GM23338 (cell line): ENCODE measurements around the gene SULF2. TPM values are rescaled to one million over a fixed set of nuclear protein-coding genes. Genes with fewer than 3 reads are reported as not detected.

ENCODE experiments used
- ATAC-seq: fragments of 200-7000 bp; cut with Tn5 transposase; 3 replicates; pipeline ENCODE4 v1.9.1; 2020
- DNase-seq: peaks from one replicate; pipeline ENCODE4 v3.0.0-alpha.2; 2015; ENCODE audit warnings: low spot score
- H2AFZ ChIP-seq: fragments of 200-600 bp; sonication (generic); 2 replicates; pipeline ENCODE4 v1.8.0; 2016; ENCODE audit warnings: antibody characterized with exemption, mild to moderate bottlenecking, moderate library complexity
- H3F3A ChIP-seq: fragments of 200-600 bp; sonication (generic); replicated peaks from 2 replicates; pipeline ENCODE4 v1.8.0; 2017; ENCODE audit warnings: antibody characterized with exemption, mixed run types, low read depth
- H3K27ac ChIP-seq: fragments of 200-600 bp; sonication (generic); 2 replicates; pipeline ENCODE4 v1.6.1; 2016; ENCODE audit warnings: low read depth
- H3K27me3 ChIP-seq: fragments of 200-600 bp; sonication (generic); 2 replicates; pipeline ENCODE4 v1.8.0; 2016; ENCODE audit warnings: mild to moderate bottlenecking, mixed run types, moderate library complexity; ENCODE audit not compliant: insufficient read depth
- H3K36me3 ChIP-seq: fragments of 200-600 bp; sonication (generic); 2 replicates; pipeline ENCODE4 v1.8.0; 2016; ENCODE audit warnings: mild to moderate bottlenecking; ENCODE audit not compliant: insufficient read depth
- H3K4me1 ChIP-seq: fragments of 200-600 bp; sonication (generic); 2 replicates; pipeline ENCODE4 v1.8.0; 2016; ENCODE audit warnings: mild to moderate bottlenecking, moderate library complexity; ENCODE audit not compliant: insufficient read depth
- H3K4me2 ChIP-seq: fragments of 200-600 bp; sonication (generic); 2 replicates; pipeline ENCODE4 v1.7.1; 2017; ENCODE audit warnings: mixed run types
- H3K4me3 ChIP-seq: fragments of 200-600 bp; sonication (generic); 2 replicates; pipeline ENCODE4 v1.6.1; 2016; ENCODE audit warnings: mixed run types
- H3K79me2 ChIP-seq: fragments of 200-600 bp; sonication (generic); replicated peaks from 2 replicates; pipeline ENCODE4 v1.8.0; 2017; ENCODE audit warnings: mild to moderate bottlenecking; ENCODE audit not compliant: insufficient read depth
- H3K9me2 ChIP-seq: fragments of 200-600 bp; sonication (generic); 2 replicates; pipeline ENCODE4 v1.8.0; 2017; ENCODE audit not compliant: insufficient read depth
- H4K20me1 ChIP-seq: fragments of 200-600 bp; sonication (generic); replicated peaks from 2 replicates; pipeline ENCODE4 v1.8.0; 2017; ENCODE audit warnings: mild to moderate bottlenecking; ENCODE audit not compliant: insufficient read depth
- H3K27ac Mint-ChIP-seq: 2 replicates; pipeline ENCODE4 v1.8.0; 2020; ENCODE audit warnings: inconsistent platforms, mild to moderate bottlenecking, moderate library complexity, mixed read lengths
- H3K27me3 Mint-ChIP-seq: 3 replicates; pipeline ENCODE4 v1.8.0; 2022; ENCODE audit warnings: low read depth, mild to moderate bottlenecking, moderate library complexity, mixed read lengths, inconsistent platforms; ENCODE audit not compliant: insufficient read depth, poor library complexity
- H3K36me3 Mint-ChIP-seq: 3 replicates; pipeline ENCODE4 v1.8.0; 2021; ENCODE audit warnings: low read depth, mild to moderate bottlenecking, inconsistent platforms, moderate library complexity, mixed read lengths
- H3K4me1 Mint-ChIP-seq: 3 replicates; pipeline ENCODE4 v1.8.0; 2020; ENCODE audit warnings: mild to moderate bottlenecking, inconsistent platforms, mixed read lengths
- H3K4me3 Mint-ChIP-seq: 3 replicates; pipeline ENCODE4 v1.8.0; 2021; ENCODE audit warnings: moderate library complexity, mild to moderate bottlenecking, inconsistent platforms, mixed read lengths
- H3K9me3 Mint-ChIP-seq: 3 replicates; pipeline ENCODE4 v1.8.0; 2020; ENCODE audit warnings: moderate library complexity, mild to moderate bottlenecking, inconsistent platforms, mixed read lengths
- CREB1 ChIP-seq: fragments of 250-450 bp; sonication (Bioruptor Pico); IDR thresholded peaks from 2 replicates; pipeline ENCODE4 v1.5.0; 2020; ENCODE audit warnings: low read depth, mild to moderate bottlenecking, moderate library complexity
- CTCF ChIP-seq, 2 experiments: fragments of 200-600 bp in 1 of 2; sonication (generic) in 1 of 2; conservative IDR thresholded peaks; 2 replicates each; pipeline versions ENCODE4 v1.5.1 to v1.6.1; 2016 to 2017; ENCODE audit warnings: antibody characterized with exemption in 2 of 2, low read depth in 2 of 2, mild to moderate bottlenecking in 2 of 2, moderate library complexity in 1 of 2
- EZH2 ChIP-seq: fragments of 200-600 bp; sonication (generic); IDR thresholded peaks from one replicate; pipeline ENCODE4 v1.8.0; 2017; ENCODE audit warnings: antibody characterized with exemption, mild to moderate bottlenecking, low read depth; ENCODE audit not compliant: unreplicated experiment
- EZH2phosphoT487 ChIP-seq: fragments of 200-600 bp; sonication (generic); IDR thresholded peaks from one replicate; pipeline ENCODE4 v1.8.1; 2018; ENCODE audit warnings: antibody characterized with exemption; ENCODE audit not compliant: unreplicated experiment
- JUNB ChIP-seq: IDR thresholded peaks from one replicate; pipeline ENCODE4 v1.6.1; 2016; ENCODE audit warnings: antibody characterized with exemption; ENCODE audit not compliant: unreplicated experiment
- NANOG ChIP-seq: IDR thresholded peaks from 2 replicates; pipeline ENCODE4 v1.6.1; 2016; ENCODE audit warnings: antibody characterized with exemption, borderline replicate concordance
- POLR2AphosphoS5 ChIP-seq: IDR thresholded peaks from 2 replicates; pipeline ENCODE4 v1.6.1; 2016; ENCODE audit warnings: antibody characterized with exemption, low read depth
- REST ChIP-seq: IDR thresholded peaks from one replicate; pipeline ENCODE4 v1.6.1; 2018; ENCODE audit warnings: antibody characterized with exemption; ENCODE audit not compliant: unreplicated experiment
- STAT1 ChIP-seq: IDR thresholded peaks from one replicate; pipeline ENCODE4 v1.6.1; 2016; ENCODE audit warnings: antibody characterized with exemption; ENCODE audit not compliant: unreplicated experiment
- ZNF114 ChIP-seq: fragments of 250-450 bp; sonication (Bioruptor Pico); IDR thresholded peaks from 2 replicates; pipeline ENCODE4 v1.5.0; 2020; ENCODE audit warnings: mild to moderate bottlenecking, moderate library complexity
- ZNF331 ChIP-seq: fragments of 250-450 bp; sonication (Bioruptor Pico); IDR thresholded peaks from 2 replicates; pipeline ENCODE4 v1.5.0; 2020; ENCODE audit warnings: low read depth, mild to moderate bottlenecking, moderate library complexity
- polyA plus RNA-seq: library from polyadenylated mRNA; unstranded; fragments of >200 nt; fragmentation: Nextera tagmentation; extraction: Ambion mirVana; gene quantifications from 2 replicates; pipeline ENCODE4 v1.2.1, GENCODE V29; 2016
- total RNA-seq: library from RNA; depleted of rRNA; stranded (reverse); fragments of >200 nt; shearing (Covaris generic); gene quantifications from 2 replicates; pipeline ENCODE4 v1.2.3, GENCODE V29; 2014

Gene SULF2
- total and polyA plus RNA-seq, 2 experiments from 2014 or later: 9.5 to 20.7 TPM

- H3K79me2 ChIP-seq: no peaks in the 10 kb centered on the region
- no peaks in the 10 kb centered on the region for H3K36me3 ChIP-seq
- no peaks in the 10 kb centered on the region for H3K9me3 Mint-ChIP-seq
- H3F3A ChIP-seq: 0 out of 2 replicates have a peak, but pooled peaks cover 3% of the 10 kb centered on the region
- H3K27ac Mint-ChIP-seq: no peak overlapping the region
- peaks cover 12% of the 10 kb centered on the region; the same call in 1 of the 2 replicates for H3K4me1 ChIP-seq
- DNase-seq (no peak), ATAC-seq (no peak)
- H4K20me1 ChIP-seq: no peaks in the 10 kb centered on the region
- H3K4me3 Mint-ChIP-seq: no peak overlapping the region; the same call in 2 of the 3 replicates
- no peak overlapping the region for H3K4me2 ChIP-seq
- peaks cover 27% of the 10 kb centered on the region for H3K27me3 Mint-ChIP-seq
- no peak overlapping the region for H3K4me3 ChIP-seq
- no peaks in the 10 kb centered on the region for H3K9me2 ChIP-seq
- no peak overlapping the region for H2AFZ ChIP-seq
- no peak overlapping the region for H3K27ac ChIP-seq
- no peaks in the 10 kb centered on the region; the same call in 2 of the 3 replicates for H3K36me3 Mint-ChIP-seq
- peak in 1 of 2 experiments; percentile 30; a peak in 1 of 4 replicates for TF ChIP-seq CTCF (conservative IDR thresholded peaks at IDR 0.05; ENCODE audit: low read depth in 2 of 2)
- no peak for TF ChIP-seq ZNF114
- no peak for TF ChIP-seq STAT1
- H3K27me3 ChIP-seq: peaks cover 48% of the 10 kb centered on the region
- peaks cover 21% of the 10 kb centered on the region for H3K4me1 Mint-ChIP-seq
Observed at GRCh38 chr20:47782920-47783552, 2.2 kb downstream of the SULF2 start.

- no peaks in the 10 kb centered on the region for H4K20me1 ChIP-seq
- H3K4me1 Mint-ChIP-seq: peaks cover 21% of the 10 kb centered on the region
- H3K4me2 ChIP-seq: no peak overlapping the region
- H3K27ac ChIP-seq: no peak overlapping the region
- no peaks in the 10 kb centered on the region for H3K79me2 ChIP-seq
- ATAC-seq: no peak
- 0 out of 2 replicates have a peak, but pooled peaks cover 3% of the 10 kb centered on the region for H3F3A ChIP-seq
- peaks cover 2% of the 10 kb centered on the region; the same call in 2 of the 3 replicates for H3K36me3 Mint-ChIP-seq
- no peak overlapping the region for H2AFZ ChIP-seq
- no peaks in the 10 kb centered on the region for H3K9me2 ChIP-seq
- H3K27ac Mint-ChIP-seq: no peak overlapping the region
- peaks cover 10% of the 10 kb centered on the region; the same call in 1 of the 2 replicates for H3K4me1 ChIP-seq
- no peak overlapping the region for H3K4me3 Mint-ChIP-seq
- H3K27me3 Mint-ChIP-seq: peaks cover 27% of the 10 kb centered on the region
- H3K9me3 Mint-ChIP-seq: peaks cover 3% of the 10 kb centered on the region; the same call in 1 of the 3 replicates
- DNase-seq: no peak
- H3K4me3 ChIP-seq: no peak overlapping the region
- peaks cover 39% of the 10 kb centered on the region for H3K27me3 ChIP-seq
- H3K36me3 ChIP-seq: no peaks in the 10 kb centered on the region
- TF ChIP-seq NANOG (no peak), CREB1 (no peak), POLR2AphosphoS5 (no peak), EZH2 (no peak), EZH2phosphoT487 (no peak), JUNB (no peak), ZNF331 (CRISPR knock-in tag) (no peak), REST (no peak)
Observed at GRCh38 chr20:47782076-47782475, 3.2 kb downstream of the SULF2 start.
